GM21737 (cell line): ENCODE data around the gene TRIOBP.

Source experiments
- ATAC-seq: cut with Tn5 transposase; IDR thresholded peaks from one replicate; pipeline ENCODE4 v1.9.1; 2021; ENCODE audit warnings: mild to moderate bottlenecking, moderate library complexity; ENCODE audit not compliant: unreplicated experiment

TRIOBP gene

DNA sequence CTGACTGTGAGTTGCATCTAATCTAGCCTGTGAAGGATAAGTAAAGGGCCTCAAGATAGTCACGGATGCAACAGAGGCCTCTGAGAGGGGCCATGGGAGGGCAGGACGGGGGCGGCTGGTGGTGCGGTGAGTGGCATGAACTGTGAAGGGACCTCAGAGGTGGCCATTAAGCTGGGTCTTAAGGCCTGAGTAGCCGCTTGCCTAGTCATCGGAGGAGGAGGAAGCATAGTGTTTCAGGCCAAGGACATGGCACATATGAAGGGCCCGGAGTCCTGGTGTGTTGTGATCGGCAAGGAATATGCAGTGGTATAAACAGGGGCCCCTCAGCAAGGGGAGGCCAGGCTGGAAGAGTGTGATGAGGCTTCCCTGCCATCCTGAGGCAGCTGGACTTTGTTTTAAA lies 51.8 kb downstream of the TRIOBP start:
- no peak for ATAC-seq

- ATAC-seq = no peak
Measured at GRCh38 chr22:37749226-37749625, 52.4 kb downstream of the TRIOBP start.

- ATAC-seq = no peak
Measured at GRCh38 chr22:37749831-37750595, 53.2 kb downstream of the TRIOBP start.

DNA sequence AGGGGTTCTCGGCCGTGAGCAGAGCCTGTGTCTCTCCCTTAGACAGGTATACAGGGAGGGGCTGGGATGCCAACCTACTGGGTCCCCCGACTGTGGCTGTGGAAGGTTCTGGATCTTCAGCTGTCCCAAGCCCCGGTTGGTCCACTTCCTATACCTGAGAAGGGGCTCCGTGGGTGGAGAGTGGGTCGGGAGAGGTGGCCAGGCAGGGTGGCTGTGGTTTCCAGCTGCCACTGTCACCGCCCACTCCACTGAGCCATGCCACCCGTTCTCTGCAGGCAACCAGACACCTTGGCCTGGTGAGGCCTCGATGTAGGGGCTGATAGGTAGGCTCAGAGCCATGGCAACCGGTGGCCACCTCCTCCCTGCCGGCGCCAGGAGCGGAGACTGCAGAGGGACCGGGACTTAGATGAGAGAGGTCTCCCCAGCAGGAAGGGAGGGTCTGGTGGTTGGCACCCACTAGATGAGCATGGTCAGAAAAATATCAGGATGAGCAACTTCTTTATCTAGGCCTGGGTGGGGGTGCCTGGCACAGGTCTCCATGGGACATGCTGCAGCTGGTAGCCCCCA lies 53.8 kb downstream of the TRIOBP start:
- no peak for ATAC-seq

DNA sequence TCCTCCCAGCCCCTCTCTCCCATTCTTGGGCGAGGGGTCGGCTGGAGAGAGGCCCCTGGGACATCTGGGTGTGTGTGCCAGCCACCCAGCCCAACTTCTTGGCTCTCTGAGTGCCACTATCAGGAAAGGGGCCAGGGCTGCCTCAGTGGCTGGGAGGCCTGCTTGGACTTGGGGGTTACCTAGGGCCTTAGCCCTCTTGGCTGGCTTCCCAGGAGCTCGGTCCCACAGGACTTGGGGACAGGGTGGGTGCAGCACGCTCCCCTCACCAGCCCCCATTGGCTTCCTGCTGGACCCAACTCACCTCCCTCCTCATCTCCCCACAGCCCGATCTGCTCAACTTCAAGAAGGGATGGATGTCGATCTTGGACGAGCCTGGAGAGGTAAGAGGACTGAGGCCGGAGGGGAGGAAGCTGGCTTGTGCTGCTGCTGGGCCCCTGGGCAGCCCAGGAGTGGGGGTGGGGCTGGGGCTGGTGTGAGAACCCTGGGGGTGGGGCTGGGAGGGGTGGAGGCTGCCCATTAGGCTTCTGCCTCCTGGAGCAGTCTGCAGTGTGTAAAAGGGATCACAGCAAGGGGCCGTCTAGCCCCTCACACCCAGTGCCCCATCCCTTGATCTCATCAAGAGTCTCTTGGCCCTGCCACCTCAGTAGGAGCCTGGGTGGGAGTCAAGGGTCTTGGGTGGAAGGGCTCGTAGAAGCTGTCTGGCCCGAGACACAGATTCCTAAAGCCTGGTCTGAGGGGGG lies 54.8 kb downstream of the TRIOBP start:
- ATAC-seq = no peak

DNA sequence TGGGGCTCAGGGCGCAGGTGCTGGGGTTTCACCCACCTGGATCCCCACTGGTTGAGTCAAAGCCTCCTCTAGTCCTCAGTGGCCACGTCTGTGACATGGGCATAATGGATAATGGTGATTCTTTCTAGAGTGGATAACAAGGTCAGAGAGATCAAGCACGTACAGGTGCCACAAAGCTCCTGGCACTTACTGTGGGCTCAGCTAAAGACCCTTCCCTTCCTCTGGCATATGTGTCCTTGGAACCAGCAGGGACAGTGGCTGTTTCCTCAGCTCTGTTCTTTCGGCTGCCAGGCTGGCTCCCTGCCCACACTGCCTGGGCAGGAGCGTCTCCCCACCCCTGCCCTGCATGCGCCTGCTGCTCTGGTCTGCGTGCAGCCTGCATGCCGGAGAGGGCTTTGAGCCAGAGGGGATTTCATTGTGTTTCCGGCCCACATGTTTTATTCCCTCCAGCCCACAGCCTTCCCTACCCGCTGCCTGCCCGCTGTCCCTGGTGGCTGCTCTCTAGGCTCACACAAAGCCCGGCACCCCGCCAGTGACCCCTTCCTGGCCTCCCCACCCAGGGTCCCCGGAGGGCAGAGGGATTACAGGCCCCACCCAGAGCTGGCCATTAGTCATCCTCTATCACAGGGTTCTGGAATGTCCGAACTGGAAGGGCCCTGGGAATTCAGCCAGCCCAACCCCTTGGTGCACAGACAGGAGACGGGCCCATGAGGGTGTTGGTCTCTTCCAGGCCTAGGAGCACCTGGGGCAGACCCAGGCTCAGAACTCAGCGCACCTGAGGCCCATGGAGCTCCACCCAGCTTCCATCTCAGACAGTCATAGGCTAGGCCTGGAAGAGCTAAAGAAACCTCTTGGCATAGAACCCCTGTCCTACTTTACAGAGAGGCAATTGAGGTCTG lies 55.6 kb downstream of the TRIOBP start:
- no peak for ATAC-seq

DNA sequence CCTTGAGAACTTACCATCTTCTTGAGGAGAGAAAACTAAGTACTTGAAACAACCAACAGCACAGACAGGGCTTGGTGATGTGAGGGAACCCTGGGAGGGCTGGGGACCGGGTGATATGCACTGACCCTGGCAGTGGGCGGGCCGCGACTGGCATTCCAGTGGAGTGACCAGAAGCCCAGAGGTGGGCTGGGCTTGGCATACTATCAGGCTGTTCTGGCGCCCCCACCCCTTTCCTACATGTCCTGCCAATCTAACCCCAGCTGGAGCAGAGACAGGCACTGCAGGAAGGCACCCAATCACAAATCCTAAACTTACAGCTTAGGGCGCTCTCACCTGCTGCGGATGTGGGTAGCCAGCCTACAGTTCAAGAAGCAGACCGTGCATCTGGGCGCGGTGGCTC lies 56.9 kb downstream of the TRIOBP start:
- ATAC-seq = no peak

- ATAC-seq = no peak
Measured at GRCh38 chr22:37757663-37758062, 60.8 kb downstream of the TRIOBP start.

GRCh38 chr22:37758694-37759093 lies 61.8 kb downstream of the TRIOBP start:
- ATAC-seq = no peak

DNA sequence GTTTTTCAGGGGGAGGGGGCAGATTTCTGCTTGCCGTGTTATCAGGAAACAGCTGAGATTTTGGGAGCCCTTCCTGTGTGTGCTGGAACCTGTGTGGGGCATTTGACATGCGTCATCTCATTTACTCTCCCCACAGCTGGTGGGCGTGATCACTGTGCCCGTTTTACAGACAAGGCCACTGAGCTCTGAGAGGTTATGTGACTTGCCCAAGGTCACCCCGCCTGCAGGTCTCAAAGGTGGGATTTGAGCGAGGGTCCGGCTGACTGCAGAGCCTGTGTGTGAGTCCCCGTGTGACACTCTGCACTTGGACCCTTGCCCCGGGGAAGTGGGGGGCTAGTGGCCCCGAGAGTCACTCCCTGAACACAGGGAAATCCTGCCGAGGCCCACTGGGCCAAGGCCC lies 62.4 kb downstream of the TRIOBP start:
- no peak for ATAC-seq

DNA sequence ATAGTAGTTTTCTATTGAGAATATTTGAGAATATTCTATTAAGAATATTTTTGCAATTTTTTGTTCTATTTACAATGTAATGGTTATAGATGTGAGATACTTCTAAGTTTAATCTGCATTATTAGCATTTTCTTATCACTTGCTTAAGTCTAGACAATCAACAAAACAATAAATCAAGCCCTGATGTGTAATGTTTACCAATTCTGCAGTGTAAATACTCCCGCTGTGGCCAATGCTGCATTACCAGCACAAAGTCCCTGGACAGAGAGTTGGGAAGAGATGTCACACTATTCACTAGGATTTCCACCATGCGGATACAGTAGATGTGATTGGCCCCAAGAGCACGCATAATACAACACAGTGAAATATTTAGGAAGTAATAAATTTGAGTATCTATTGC lies 63.3 kb downstream of the TRIOBP start:
- no peak for ATAC-seq

- ATAC-seq = no peak
Measured at GRCh38 chr22:37762389-37762836, 65.6 kb downstream of the TRIOBP start.

DNA sequence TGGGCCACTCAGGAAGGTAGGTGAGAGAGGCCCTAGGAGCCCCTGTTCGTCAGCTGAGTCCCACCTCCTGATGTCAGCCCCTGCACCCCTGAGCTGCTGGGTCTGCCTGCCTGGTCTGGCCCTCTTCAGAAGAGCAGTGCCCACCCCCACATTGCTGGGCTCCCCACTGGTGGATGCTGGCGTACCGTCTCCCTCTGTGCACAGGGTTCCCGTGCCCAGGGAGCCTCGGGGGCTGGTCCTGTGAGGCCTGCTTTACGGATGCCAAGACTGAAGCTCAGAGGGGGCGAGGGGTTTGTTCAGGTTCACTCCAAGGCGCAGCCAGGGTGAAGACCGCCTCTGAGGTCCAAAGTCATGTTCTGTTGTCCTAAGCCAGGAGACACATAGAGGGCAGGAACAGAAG lies 66.2 kb downstream of the TRIOBP start:
- no peak for ATAC-seq

GRCh38 chr22:37763652-37764051 lies 66.8 kb downstream of the TRIOBP start:
- no peak for ATAC-seq

- no peak for ATAC-seq
Measured at GRCh38 chr22:37764622-37765021, 67.8 kb downstream of the TRIOBP start.

DNA sequence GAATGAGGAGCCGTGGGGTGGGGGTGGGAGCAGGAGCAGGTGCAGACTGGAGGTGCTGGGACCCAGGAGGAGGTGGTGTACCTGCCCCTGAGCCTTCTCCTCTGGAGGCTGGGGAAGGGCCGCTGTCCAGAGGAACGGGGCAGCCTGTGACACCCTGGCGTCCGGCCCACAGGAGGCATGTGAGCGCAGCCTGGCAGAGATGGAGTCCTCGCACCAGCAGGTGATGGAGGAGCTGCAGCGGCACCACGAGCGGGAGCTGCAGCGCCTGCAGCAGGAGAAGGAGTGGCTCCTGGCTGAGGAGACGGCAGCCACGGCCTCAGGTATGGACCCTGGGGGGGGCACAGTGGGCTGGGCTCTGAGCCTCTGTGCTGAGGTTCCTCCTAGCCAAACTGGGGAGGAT lies 68.7 kb downstream of the TRIOBP start:
- ATAC-seq = no peak

DNA sequence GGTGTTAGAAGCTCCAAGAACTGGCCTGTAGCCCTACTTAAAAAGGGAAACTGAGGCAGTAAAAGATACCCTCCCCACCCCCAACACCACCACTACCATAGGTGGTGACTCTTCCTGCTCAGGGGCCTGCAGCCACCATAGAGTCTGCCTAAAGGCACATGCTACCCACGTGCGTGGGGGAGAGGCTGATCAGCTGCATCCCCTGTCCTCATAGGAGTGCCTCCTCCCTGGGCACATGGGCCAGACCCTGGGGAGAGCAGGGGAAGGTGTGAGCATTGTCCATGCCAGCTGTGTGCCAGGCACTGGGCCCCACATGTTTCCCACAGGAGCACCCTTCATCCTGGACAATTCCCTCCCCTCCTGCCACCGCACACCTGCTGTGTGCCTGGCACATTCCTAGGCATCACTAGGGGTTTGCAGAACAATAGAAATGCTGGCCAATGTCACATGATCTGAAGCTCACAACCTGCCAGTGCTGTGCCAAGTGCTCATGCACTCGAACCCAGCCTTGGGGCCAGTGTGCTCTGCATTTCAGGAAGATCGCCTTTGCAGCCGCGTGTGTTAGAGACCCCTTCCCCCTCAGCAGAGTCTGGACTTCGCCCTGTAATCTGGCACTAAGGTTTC lies 69.2 kb downstream of the TRIOBP start:
- ATAC-seq = no peak

GRCh38 chr22:37768273-37768672 lies 71.4 kb downstream of the TRIOBP start:
- ATAC-seq = no peak

GRCh38 chr22:37769056-37769455 lies 72.2 kb downstream of the TRIOBP start:
- ATAC-seq = no peak

DNA sequence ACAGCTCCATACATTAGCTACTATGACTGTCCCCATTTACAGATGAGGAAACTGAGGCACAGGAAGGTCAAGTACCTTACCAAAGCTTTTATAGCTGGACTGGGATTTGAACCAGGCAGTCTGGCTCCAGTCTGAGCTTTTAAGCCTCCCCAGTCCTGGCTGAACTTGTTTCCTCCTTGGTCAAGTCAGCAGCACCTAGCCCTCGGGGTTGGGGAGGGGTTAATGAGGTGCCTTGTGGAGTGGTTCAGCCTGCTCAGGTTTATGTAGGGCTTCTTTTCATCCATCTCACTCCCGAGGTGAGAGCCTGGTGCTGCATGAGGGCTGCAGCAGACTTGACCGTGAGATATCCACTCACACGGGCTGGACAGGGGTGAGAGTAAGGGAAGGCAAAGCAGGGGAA lies 74.2 kb downstream of the TRIOBP start:
- no peak for ATAC-seq
